HEK293 (cell line): ENCODE measurements around the gene PXYLP1.

Experiments
- CTCF ChIP-seq: fragments of 450-650 bp; formaldehyde crosslinking; IDR thresholded peaks from 2 replicates; pipeline ENCODE4 v1.5.1; 2016; ENCODE audit warnings: missing biosample characterization, missing genetic modification characterization
- ZNF214 ChIP-seq: fragments of 450-650 bp; formaldehyde crosslinking; IDR thresholded peaks from 2 replicates; pipeline ENCODE4 v1.5.1; 2017; ENCODE audit warnings: missing biosample characterization, mild to moderate bottlenecking, missing genetic modification characterization, borderline replicate concordance

GRCh38 chr3:141240687-141241615 is 9.3 kb downstream of the PXYLP1 start:
- TF ChIP-seq CTCF (tag by site-specific recombination) (no peak), ZNF214 (tag by site-specific recombination) (no peak)
